ENCODE data around the gene FAM199X. TPM values are rescaled to one million over a fixed set of nuclear protein-coding genes. Genes with fewer than 3 reads are reported as not detected.

FAM199X gene
- 26.5 and 31.0 TPM in 2 replicates for total RNA-seq

GRCh38 chrX:104165894-104166734, at the start of gene FAM199X:
TSS of gene FAM199X (plus strand) at chrX:104166453. CDS start at chrX:104166786, 333 bp downstream.

GRCh38 chrX:104156630-104157529, 9.4 kb upstream of the FAM199X start, which contains the start of gene SLC25A53:
TSS of gene SLC25A53 (minus strand) at chrX:104157009. CDS start at chrX:104105257, 51,752 bp downstream.

Other genes starting within 250 kb of the FAM199X start
- 6.2 and 8.9 TPM in 2 replicates for gene TMSB15B, start 203.8 kb upstream of the FAM199X start, total RNA-seq
- gene H2BW1, start 152.7 kb upstream of the FAM199X start, total RNA-seq = not detected in 2 replicates
- not detected in 2 replicates for gene H2BW2, start 126.5 kb upstream of the FAM199X start, total RNA-seq
- 5.0 and 5.9 TPM in 2 replicates for gene TMSB15C, start 90.2 kb upstream of the FAM199X start, total RNA-seq
- 1.3 and 2.7 TPM in 2 replicates for gene ZCCHC18, start 53.9 kb upstream of the FAM199X start, total RNA-seq
- 4.9 and 9.4 TPM in 2 replicates for gene SLC25A53, start 9.4 kb upstream of the FAM199X start, total RNA-seq
- gene ESX1, start 88.5 kb downstream of the FAM199X start, total RNA-seq = 0.29 and 0.65 TPM in 2 replicates